Smooth muscle cell (in vitro differentiated cells): Measurements from ENCODE around the gene HBM. TPM values are rescaled to one million over a fixed set of nuclear protein-coding genes. Genes with fewer than 3 reads are reported as not detected.
"Not testable (repeated sequence)": the region's sequence is repeated elsewhere in the genome, so short reads cannot be mapped to it uniquely, and the experiment has no call there.

ENCODE experiments used
- DNase-seq: peaks from one replicate; lab custom pipeline; 2025; ENCODE audit not compliant: unreplicated experiment; lab: John Stamatoyannopoulos, UW
- H2AFZ ChIP-seq: fragments of 200-600 bp; sonication (generic); 2 replicates; pipeline ENCODE4 v1.6.0; 2016; ENCODE audit warnings: antibody characterized with exemption, low read depth, mild to moderate bottlenecking
- H3F3A ChIP-seq: fragments of 200-600 bp; sonication (generic); 2 replicates; pipeline ENCODE4 v1.6.0; 2017; ENCODE audit warnings: antibody characterized with exemption, low read depth
- H3K27ac ChIP-seq: fragments of 200-600 bp; sonication (generic); 2 replicates; pipeline ENCODE4 v1.5.1; 2016; ENCODE audit warnings: low read depth, mild to moderate bottlenecking
- H3K27me3 ChIP-seq: fragments of 200-600 bp; sonication (generic); 2 replicates; pipeline ENCODE4 v1.6.1; 2016; ENCODE audit warnings: low read depth, mild to moderate bottlenecking
- H3K36me3 ChIP-seq: fragments of 200-600 bp; sonication (generic); 2 replicates; pipeline ENCODE4 v1.5.1; 2016; ENCODE audit warnings: low read depth
- H3K4me1 ChIP-seq: fragments of 200-600 bp; sonication (generic); 2 replicates; pipeline ENCODE4 v1.5.1; 2016; ENCODE audit warnings: low read depth
- H3K4me2 ChIP-seq: fragments of 200-600 bp; sonication (generic); 2 replicates; pipeline ENCODE4 v1.6.0; 2016; ENCODE audit warnings: mild to moderate bottlenecking
- H3K4me3 ChIP-seq: fragments of 200-600 bp; sonication (generic); 2 replicates; pipeline ENCODE4 v1.5.1; 2016; ENCODE audit warnings: mild to moderate bottlenecking
- H3K79me2 ChIP-seq: fragments of 200-600 bp; sonication (generic); 2 replicates; pipeline ENCODE4 v1.6.0; 2016; ENCODE audit warnings: low read depth, mild to moderate bottlenecking
- H3K9ac ChIP-seq: fragments of 200-600 bp; sonication (generic); 2 replicates; pipeline ENCODE4 v1.6.0; 2016; ENCODE audit warnings: low read depth
- H3K9me3 ChIP-seq: fragments of 200-600 bp; sonication (generic); replicated peaks from 2 replicates; pipeline ENCODE4 v1.5.1; 2016; ENCODE audit warnings: low read depth
- H4K20me1 ChIP-seq: fragments of 200-600 bp; sonication (generic); 2 replicates; pipeline ENCODE4 v1.6.0; 2016; ENCODE audit warnings: low read depth
- WGBS: methylation state at CpG from one replicate; pipeline ENCODE4 v1.1.7; 2016; ENCODE audit warnings: low lambda C conversion rate; 5-methylcytosine and 5-hydroxymethylcytosine counted together
- polyA plus RNA-seq: library from polyadenylated mRNA; unstranded; fragments of >200 nt; fragmentation: Nextera tagmentation; extraction: Ambion mirVana; gene quantifications from 2 replicates; pipeline ENCODE4 v1.2.1, GENCODE V29; 2016
- total RNA-seq: library from RNA; depleted of rRNA; stranded (reverse); fragments of >200 nt; gene quantifications from 2 replicates; pipeline ENCODE4 v1.2.3, GENCODE V29; 2014
- TF ChIP-seq, protein P1 (sequence below): fragments of 200-600 bp; sonication (generic); IDR thresholded peaks from 2 replicates; pipeline ENCODE4 v1.5.1; 2017; ENCODE audit warnings: borderline replicate concordance, mild to moderate bottlenecking, antibody characterized with exemption; ENCODE audit not compliant: insufficient read depth, poor library complexity, severe bottlenecking

The HBM gene
- total and polyA plus RNA-seq, 2 experiments from 2014 or later: not detected

DNA sequence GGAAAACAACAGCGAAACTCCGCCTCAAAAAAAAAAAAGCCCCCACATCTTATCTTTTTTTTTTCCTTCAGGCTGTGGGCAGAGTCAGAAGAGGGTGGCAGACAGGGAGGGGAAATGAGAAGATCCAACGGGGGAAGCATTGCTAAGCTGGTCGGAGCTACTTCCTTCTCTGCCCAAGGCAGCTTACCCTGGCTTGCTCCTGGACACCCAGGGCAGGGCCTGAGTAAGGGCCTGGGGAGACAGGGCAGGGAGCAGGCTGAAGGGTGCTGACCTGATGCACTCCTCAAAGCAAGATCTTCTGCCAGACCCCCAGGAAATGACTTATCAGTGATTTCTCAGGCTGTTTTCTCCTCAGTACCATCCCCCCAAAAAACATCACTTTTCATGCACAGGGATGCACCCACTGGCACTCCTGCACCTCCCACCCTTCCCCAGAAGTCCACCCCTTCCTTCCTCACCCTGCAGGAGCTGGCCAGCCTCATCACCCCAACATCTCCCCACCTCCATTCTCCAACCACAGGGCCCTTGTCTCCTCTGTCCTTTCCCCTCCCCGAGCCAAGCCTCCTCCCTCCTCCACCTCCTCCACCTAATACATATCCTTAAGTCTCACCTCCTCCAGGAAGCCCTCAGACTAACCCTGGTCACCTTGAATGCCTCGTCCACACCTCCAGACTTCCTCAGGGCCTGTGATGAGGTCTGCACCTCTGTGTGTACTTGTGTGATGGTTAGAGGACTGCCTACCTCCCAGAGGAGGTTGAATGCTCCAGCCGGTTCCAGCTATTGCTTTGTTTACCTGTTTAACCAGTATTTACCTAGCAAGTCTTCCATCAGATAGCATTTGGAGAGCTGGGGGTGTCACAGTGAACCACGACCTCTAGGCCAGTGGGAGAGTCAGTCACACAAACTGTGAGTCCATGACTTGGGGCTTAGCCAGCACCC is 9.5 kb downstream of the HBM start:
- Histone ChIP-seq H3K9me3 (no peaks in the 10 kb centered on the region), H3K4me3 (no peak overlapping the region), H3K36me3 (no peaks in the 10 kb centered on the region), H3K4me1 (no peaks in the 10 kb centered on the region), H2AFZ (no peak overlapping the region), H3K27me3 (peaks cover 72% of the 10 kb centered on the region), H3K27ac (no peak overlapping the region), H3K79me2 (no peaks in the 10 kb centered on the region), H3K4me2 (no peak overlapping the region), H4K20me1 (no peaks in the 10 kb centered on the region), H3F3A (no peaks in the 10 kb centered on the region), H3K9ac (no peak overlapping the region)
- no peak for DNase-seq
- TF ChIP-seq, protein P1, sequence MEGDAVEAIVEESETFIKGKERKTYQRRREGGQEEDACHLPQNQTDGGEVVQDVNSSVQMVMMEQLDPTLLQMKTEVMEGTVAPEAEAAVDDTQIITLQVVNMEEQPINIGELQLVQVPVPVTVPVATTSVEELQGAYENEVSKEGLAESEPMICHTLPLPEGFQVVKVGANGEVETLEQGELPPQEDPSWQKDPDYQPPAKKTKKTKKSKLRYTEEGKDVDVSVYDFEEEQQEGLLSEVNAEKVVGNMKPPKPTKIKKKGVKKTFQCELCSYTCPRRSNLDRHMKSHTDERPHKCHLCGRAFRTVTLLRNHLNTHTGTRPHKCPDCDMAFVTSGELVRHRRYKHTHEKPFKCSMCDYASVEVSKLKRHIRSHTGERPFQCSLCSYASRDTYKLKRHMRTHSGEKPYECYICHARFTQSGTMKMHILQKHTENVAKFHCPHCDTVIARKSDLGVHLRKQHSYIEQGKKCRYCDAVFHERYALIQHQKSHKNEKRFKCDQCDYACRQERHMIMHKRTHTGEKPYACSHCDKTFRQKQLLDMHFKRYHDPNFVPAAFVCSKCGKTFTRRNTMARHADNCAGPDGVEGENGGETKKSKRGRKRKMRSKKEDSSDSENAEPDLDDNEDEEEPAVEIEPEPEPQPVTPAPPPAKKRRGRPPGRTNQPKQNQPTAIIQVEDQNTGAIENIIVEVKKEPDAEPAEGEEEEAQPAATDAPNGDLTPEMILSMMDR: no peak
- WGBS: 68% methylated on average over 6 of the region's 8 CpGs

DNA sequence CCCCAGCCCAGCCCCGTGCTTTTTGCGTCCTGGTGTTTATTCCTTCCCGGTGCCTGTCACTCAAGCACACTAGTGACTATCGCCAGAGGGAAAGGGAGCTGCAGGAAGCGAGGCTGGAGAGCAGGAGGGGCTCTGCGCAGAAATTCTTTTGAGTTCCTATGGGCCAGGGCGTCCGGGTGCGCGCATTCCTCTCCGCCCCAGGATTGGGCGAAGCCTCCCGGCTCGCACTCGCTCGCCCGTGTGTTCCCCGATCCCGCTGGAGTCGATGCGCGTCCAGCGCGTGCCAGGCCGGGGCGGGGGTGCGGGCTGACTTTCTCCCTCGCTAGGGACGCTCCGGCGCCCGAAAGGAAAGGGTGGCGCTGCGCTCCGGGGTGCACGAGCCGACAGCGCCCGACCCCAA is 10.2 kb downstream of the HBM start:
- not testable (repeated sequence) for H3K4me1 ChIP-seq, DNase-seq, H3K9ac ChIP-seq, H3K4me3 ChIP-seq, H3K79me2 ChIP-seq, H2AFZ ChIP-seq, H3K27ac ChIP-seq, H3K4me2 ChIP-seq, H3K36me3 ChIP-seq, H3F3A ChIP-seq, H4K20me1 ChIP-seq, H3K9me3 ChIP-seq
- WGBS: 4% methylated on average over 27 of the region's 39 CpGs
- H3K27me3 ChIP-seq: peaks cover 70% of the 10 kb centered on the region

DNA sequence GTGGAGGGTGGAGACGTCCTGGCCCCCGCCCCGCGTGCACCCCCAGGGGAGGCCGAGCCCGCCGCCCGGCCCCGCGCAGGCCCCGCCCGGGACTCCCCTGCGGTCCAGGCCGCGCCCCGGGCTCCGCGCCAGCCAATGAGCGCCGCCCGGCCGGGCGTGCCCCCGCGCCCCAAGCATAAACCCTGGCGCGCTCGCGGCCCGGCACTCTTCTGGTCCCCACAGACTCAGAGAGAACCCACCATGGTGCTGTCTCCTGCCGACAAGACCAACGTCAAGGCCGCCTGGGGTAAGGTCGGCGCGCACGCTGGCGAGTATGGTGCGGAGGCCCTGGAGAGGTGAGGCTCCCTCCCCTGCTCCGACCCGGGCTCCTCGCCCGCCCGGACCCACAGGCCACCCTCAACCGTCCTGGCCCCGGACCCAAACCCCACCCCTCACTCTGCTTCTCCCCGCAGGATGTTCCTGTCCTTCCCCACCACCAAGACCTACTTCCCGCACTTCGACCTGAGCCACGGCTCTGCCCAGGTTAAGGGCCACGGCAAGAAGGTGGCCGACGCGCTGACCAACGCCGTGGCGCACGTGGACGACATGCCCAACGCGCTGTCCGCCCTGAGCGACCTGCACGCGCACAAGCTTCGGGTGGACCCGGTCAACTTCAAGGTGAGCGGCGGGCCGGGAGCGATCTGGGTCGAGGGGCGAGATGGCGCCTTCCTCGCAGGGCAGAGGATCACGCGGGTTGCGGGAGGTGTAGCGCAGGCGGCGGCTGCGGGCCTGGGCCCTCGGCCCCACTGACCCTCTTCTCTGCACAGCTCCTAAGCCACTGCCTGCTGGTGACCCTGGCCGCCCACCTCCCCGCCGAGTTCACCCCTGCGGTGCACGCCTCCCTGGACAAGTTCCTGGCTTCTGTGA is 11.0 kb downstream of the HBM start, which contains the start of gene HBA1:
TSS of gene HBA1 (plus strand) at position 204 of the 906 bp plus-strand sequence. CDS start at position 241, 37 bp downstream.
- not testable (repeated sequence) for H3F3A ChIP-seq, H3K4me2 ChIP-seq, DNase-seq, H3K4me3 ChIP-seq, H4K20me1 ChIP-seq, H3K27ac ChIP-seq, H3K4me1 ChIP-seq, H2AFZ ChIP-seq, H3K9ac ChIP-seq, H3K36me3 ChIP-seq, H3K79me2 ChIP-seq, H3K9me3 ChIP-seq
- peaks cover 65% of the 10 kb centered on the region for H3K27me3 ChIP-seq
- 9% methylated on average over 39 of the region's 88 CpGs for WGBS

DNA sequence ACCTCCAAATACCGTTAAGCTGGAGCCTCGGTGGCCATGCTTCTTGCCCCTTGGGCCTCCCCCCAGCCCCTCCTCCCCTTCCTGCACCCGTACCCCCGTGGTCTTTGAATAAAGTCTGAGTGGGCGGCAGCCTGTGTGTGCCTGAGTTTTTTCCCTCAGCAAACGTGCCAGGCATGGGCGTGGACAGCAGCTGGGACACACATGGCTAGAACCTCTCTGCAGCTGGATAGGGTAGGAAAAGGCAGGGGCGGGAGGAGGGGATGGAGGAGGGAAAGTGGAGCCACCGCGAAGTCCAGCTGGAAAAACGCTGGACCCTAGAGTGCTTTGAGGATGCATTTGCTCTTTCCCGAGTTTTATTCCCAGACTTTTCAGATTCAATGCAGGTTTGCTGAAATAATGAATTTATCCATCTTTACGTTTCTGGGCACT is 11.6 kb downstream of the HBM start:
- Histone ChIP-seq H3K27me3 (peaks cover 61% of the 10 kb centered on the region), H3K4me2 (no peak overlapping the region), H2AFZ (no peak overlapping the region), H3K27ac (no peak overlapping the region), H3K9me3 (no peaks in the 10 kb centered on the region), H3K79me2 (no peaks in the 10 kb centered on the region), H3K36me3 (no peaks in the 10 kb centered on the region), H3K9ac (no peak overlapping the region), H4K20me1 (peaks cover 10% of the 10 kb centered on the region), H3K4me3 (no peak overlapping the region), H3F3A (no peaks in the 10 kb centered on the region), H3K4me1 (peaks cover 9% of the 10 kb centered on the region)
- TF ChIP-seq, protein P1: no peak
- no peak for DNase-seq
- 26% methylated on average over 12 of the region's 13 CpGs for WGBS
